ENCODE results near the gene SLC37A1. TPM values are rescaled to one million over a fixed set of nuclear protein-coding genes. Genes with fewer than 3 reads are reported as not detected.
"Not testable (repeated sequence)": the region's sequence is repeated elsewhere in the genome, so short reads cannot be mapped to it uniquely, and the experiment has no call there.

The SLC37A1 gene
- total and polyA plus RNA-seq, 2 of the 13 experiments (the other 11 are each of a cell fraction or from before 2014, with no cell fraction given), result 0.22 to 0.40 TPM

DNA sequence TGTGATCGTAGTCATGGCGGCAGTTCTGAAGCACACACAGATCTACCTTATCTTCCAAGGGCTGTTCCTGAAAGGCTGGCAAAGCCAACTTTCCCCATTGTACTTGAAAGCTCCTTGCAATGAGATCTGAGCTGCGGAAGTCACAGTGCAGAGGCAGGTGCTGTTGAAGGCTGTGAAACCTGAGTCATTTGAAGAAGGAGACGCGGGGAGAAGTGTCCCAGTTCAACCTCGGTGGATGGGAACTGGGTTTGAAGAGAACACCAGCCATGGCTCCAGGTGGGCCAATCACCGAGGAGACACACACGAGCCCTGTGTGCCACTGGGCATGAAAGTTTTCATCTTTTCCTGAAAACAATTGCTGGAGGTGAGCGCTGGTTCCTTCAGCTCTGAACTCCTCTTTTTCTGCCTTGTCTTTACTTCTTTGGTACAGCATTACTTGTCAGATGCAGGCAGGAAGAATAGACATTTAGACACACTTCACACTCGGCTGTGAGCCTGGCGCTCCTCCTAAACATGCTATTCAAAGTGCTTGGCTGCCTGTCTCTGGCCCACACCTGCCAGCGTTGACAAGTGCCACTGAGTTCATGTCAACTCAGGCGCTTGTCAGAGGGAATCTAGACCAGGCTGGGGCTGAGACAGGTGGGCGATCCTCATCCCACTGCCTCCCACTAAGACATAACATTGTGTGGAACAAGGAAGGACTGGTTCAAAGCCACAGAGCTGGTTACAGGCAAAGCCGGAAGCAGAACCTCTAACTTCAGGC lies 114.1 kb downstream of the SLC37A1 start (continued):
- TF ChIP-seq, protein P1, sequence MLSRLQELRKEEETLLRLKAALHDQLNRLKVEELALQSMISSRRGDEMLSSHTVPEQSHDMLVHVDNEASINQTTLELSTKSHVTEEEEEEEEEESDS (CRISPR knock-in tag; IDR thresholded peaks at IDR 0.05; ENCODE audit: borderline replicate concordance), result no peak

DNA sequence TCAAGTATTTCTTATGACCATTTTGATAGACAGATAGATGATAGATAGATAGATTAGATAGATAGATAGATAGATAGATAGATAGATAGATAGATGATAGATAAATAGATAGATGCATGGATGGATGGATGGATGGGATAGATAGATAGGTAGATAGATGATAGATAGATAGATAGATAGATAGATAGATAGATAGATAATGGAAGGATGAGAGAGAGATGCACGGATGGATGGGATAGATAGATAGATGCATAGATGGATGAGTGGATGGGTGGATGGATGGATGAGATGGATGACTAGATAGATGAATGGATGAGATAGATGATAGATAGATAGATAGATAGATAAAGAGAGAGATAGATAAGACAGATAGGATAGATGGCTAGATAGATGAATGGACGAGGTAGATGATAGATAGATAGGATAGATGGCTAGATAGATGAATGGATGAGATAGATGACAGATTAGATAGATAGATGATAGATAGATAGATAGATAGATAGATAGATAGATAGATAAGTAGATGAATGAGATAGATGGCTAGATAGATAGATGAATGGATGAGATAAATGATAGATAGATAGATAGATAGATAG lies 114.9 kb downstream of the SLC37A1 start:
- H3K27ac ChIP-seq (ENCODE audit: extremely low read length, insufficient read depth, low read length); H3K79me2 ChIP-seq (ENCODE audit: insufficient read depth, low read length); BruUV-seq (replicated peaks); H3K4me2 ChIP-seq (ENCODE audit: low read depth, low read length); POLR2A ChIA-PET; intact Hi-C loops (cut with micrococcal nuclease; ENCODE audit: unreplicated experiment); CTCF ChIA-PET (ENCODE audit: low intra/inter-chr PET ratio, low total read pairs); FAIRE-seq; H2AFZ ChIP-seq (ENCODE audit: low read length); H4K20me1 ChIP-seq (ENCODE audit: insufficient read depth, low read length); H3K9me3 ChIP-seq (ENCODE audit: low read length); DNase-seq (ENCODE audit: low spot score); H3K9ac ChIP-seq (ENCODE audit: insufficient read depth, low read depth, low read length); ATAC-seq; H3K36me3 ChIP-seq (replicated peaks in 1 of 2; ENCODE audit: control insufficient read depth in 1 of 2, insufficient read depth in 2 of 2, low read length in 2 of 2); in situ Hi-C loops (cut with HindIII; ENCODE audit: extremely low pct_ligation_motif_present, low pct_unique_long_range_greater_than_20kb); H3K4me3 ChIP-seq (replicated peaks in 1 of 3; ENCODE audit: insufficient read depth in 1 of 3, low read depth in 2 of 3, low read length in 3 of 3): not testable (repeated sequence)
- peaks cover 2 to 30% of the 10 kb centered on the region in 2 experiments; a peak in 3 of 5 replicates for H3K27me3 ChIP-seq (ENCODE audit: control insufficient read depth in 1 of 2, insufficient read depth in 2 of 2, low read length in 2 of 2)
- 52% methylated on average over 2 of the region's 2 CpGs for WGBS (ENCODE audit: low lambda C conversion rate)
- peaks cover 29% of the 10 kb centered on the region for H3K4me1 ChIP-seq (ENCODE audit: insufficient read depth, low read length)

DNA sequence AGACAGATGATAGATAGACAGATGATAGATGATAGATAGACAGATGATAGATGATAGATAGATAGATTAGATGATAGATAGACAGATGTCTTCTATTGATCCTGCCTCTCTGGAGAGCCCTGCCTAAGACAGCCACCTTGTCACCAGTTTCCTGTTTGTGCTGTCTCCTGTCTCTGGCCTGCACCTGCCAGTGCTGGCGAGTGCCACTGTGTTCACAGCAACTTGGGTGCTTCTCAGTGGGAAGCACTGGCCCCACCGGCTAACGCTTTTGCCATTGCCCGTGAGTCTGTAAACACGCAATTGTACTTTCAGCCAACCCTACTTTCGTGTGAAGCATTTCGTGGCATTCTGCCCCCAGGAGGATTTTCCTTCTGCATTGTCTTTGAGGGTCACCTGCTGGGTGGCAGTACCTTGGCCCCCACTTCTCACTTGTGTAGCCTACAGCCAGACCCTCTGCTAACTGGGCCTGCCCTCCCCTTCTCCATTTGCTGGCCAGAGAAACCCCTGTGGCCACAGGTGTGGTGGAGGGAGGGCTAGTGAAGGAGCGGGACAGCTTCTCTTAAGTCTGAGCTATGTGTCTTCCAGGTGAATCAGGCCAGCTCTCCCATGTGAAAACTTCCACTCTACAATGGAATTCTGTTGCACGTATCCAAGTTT lies 116.4 kb downstream of the SLC37A1 start:
- POLR2A ChIA-PET, result no interaction called here
- TF ChIP-seq KDM2A (CRISPR knock-in tag; IDR thresholded peaks at IDR 0.05; ENCODE audit: borderline replicate concordance, low read depth), result no peak
- no peak for TF ChIP-seq ZKSCAN5 (CRISPR knock-in tag; IDR thresholded peaks at IDR 0.05)
- TF ChIP-seq, protein P2, sequence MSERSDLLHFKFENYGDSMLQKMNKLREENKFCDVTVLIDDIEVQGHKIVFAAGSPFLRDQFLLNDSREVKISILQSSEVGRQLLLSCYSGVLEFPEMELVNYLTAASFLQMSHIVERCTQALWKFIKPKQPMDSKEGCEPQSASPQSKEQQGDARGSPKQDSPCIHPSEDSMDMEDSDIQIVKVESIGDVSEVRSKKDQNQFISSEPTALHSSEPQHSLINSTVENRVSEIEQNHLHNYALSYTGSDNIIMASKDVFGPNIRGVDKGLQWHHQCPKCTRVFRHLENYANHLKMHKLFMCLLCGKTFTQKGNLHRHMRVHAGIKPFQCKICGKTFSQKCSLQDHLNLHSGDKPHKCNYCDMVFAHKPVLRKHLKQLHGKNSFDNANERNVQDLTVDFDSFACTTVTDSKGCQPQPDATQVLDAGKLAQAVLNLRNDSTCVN (CRISPR knock-in tag; IDR thresholded peaks at IDR 0.05; ENCODE audit: borderline replicate concordance), result no peak
- TF ChIP-seq, protein P3, sequence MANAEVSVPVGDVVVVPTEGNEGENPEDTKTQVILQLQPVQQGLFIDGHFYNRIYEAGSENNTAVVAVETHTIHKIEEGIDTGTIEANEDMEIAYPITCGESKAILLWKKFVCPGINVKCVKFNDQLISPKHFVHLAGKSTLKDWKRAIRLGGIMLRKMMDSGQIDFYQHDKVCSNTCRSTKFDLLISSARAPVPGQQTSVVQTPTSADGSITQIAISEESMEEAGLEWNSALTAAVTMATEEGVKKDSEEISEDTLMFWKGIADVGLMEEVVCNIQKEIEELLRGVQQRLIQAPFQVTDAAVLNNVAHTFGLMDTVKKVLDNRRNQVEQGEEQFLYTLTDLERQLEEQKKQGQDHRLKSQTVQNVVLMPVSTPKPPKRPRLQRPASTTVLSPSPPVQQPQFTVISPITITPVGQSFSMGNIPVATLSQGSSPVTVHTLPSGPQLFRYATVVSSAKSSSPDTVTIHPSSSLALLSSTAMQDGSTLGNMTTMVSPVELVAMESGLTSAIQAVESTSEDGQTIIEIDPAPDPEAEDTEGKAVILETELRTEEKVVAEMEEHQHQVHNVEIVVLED (CRISPR knock-in tag; IDR thresholded peaks at IDR 0.05; ENCODE audit: borderline replicate concordance), result no peak

More for the DNA sequence above, 116.4 kb downstream of the SLC37A1 start:
- no peak overlapping the region for H2AFZ ChIP-seq (ENCODE audit: low read length)
- FAIRE-seq, result no peak
- H3K9ac ChIP-seq (ENCODE audit: insufficient read depth, low read depth, low read length), result no peak overlapping the region
- in situ Hi-C loops (cut with HindIII; ENCODE audit: extremely low pct_ligation_motif_present, low pct_unique_long_range_greater_than_20kb) (no loop called here), intact Hi-C loops (cut with micrococcal nuclease; ENCODE audit: unreplicated experiment) (no loop called here)
- WGBS (ENCODE audit: low lambda C conversion rate), result 54% methylated on average over 8 of the region's 9 CpGs
- DNase-seq (ENCODE audit: low spot score), result no peak
- H3K4me2 ChIP-seq (ENCODE audit: low read depth, low read length), result no peak overlapping the region
- H3K27me3 ChIP-seq (ENCODE audit: control insufficient read depth in 1 of 2, insufficient read depth in 2 of 2, low read length in 2 of 2), result peaks cover 2 to 38% of the 10 kb centered on the region in 2 experiments; a peak in 3 of 5 replicates
- H3K79me2 ChIP-seq (ENCODE audit: insufficient read depth, low read length), result no peaks in the 10 kb centered on the region
- CTCF ChIA-PET (ENCODE audit: low intra/inter-chr PET ratio, low total read pairs), result no interaction called here
- H3K9me3 ChIP-seq (ENCODE audit: low read length), result no peaks in the 10 kb centered on the region
- H3K4me3 ChIP-seq (replicated peaks in 1 of 3; ENCODE audit: insufficient read depth in 1 of 3, low read depth in 2 of 3, low read length in 3 of 3), result no peak overlapping the region
- no TSS peak for BruUV-seq (replicated peaks)
- ATAC-seq, result no peak
- no peak overlapping the region for H3K27ac ChIP-seq (ENCODE audit: extremely low read length, insufficient read depth, low read length)
- H3K36me3 ChIP-seq (replicated peaks in 1 of 2; ENCODE audit: control insufficient read depth in 1 of 2, insufficient read depth in 2 of 2, low read length in 2 of 2), result no peaks in the 10 kb centered on the region
- peaks cover 14% of the 10 kb centered on the region for H3K4me1 ChIP-seq (ENCODE audit: insufficient read depth, low read length)
- H4K20me1 ChIP-seq (ENCODE audit: insufficient read depth, low read length), result no peaks in the 10 kb centered on the region

Measured in HepG2 (cell line).